Bronchial epithelial cell (primary cell): Measurements from ENCODE around the gene SPINK8. TPM values are rescaled to one million over a fixed set of nuclear protein-coding genes. Genes with fewer than 3 reads are reported as not detected.

Experiments used
- DNase-seq: peaks from one replicate; pipeline ENCODE4 v3.0.0-alpha.2; 2010; ENCODE audit warnings: low read depth
- FAIRE-seq: peaks from 2 replicates; lab custom pipeline; 2011; peaks lifted over from hg19 to GRCh38; lab: Jason Lieb, UNC
- H3K27me3 ChIP-seq: 2 replicates; pipeline ENCODE4 v1.5.1; 2011; ENCODE audit warnings: low read length; ENCODE audit not compliant: control insufficient read depth, insufficient read depth
- H3K36me3 ChIP-seq: 2 replicates; pipeline ENCODE4 v1.5.1; 2011; ENCODE audit warnings: low read length; ENCODE audit not compliant: control insufficient read depth, insufficient read depth
- H3K4me3 ChIP-seq: 2 replicates; pipeline ENCODE4 v1.5.1; 2011; ENCODE audit warnings: mild to moderate bottlenecking, low read depth, low read length, control low read depth
- CTCF ChIP-seq: IDR thresholded peaks from 2 replicates; pipeline ENCODE4 v1.5.1; 2011; ENCODE audit warnings: mild to moderate bottlenecking, moderate library complexity, low read length, control low read depth, inconsistent platforms; ENCODE audit not compliant: insufficient read depth, severe bottlenecking
- total RNA-seq: library from RNA; depleted of rRNA; stranded (reverse); fragments of >200 nt; gene quantifications from 2 replicates; pipeline ENCODE4 v1.2.1, GENCODE V29; 2014

Gene SPINK8
- total RNA-seq, 1 donor from 2014 or later, result not detected

GRCh38 chr3:48352546-48352945 lies 19.1 kb upstream of the SPINK8 start:
- H3K36me3 ChIP-seq, result no peaks in the 10 kb centered on the region
- FAIRE-seq (no peak), DNase-seq (no peak)
- no peak overlapping the region for H3K4me3 ChIP-seq
- peaks cover 3% of the 10 kb centered on the region for H3K27me3 ChIP-seq
- no peak for TF ChIP-seq CTCF

- H3K27me3 ChIP-seq, result no peaks in the 10 kb centered on the region
- H3K36me3 ChIP-seq, result no peaks in the 10 kb centered on the region
- H3K4me3 ChIP-seq, result no peak overlapping the region
- no peak for DNase-seq
- FAIRE-seq, result no peak
- TF ChIP-seq CTCF, result no peak
Observed at GRCh38 chr3:48347500-48347899, 14.0 kb upstream of the SPINK8 start.

GRCh38 chr3:48345946-48346572 lies 12.6 kb upstream of the SPINK8 start:
- no peak for TF ChIP-seq CTCF
- H3K27me3 ChIP-seq, result no peaks in the 10 kb centered on the region
- no peak for DNase-seq
- no peaks in the 10 kb centered on the region for H3K36me3 ChIP-seq
- FAIRE-seq, result no peak
- no peak overlapping the region for H3K4me3 ChIP-seq

GRCh38 chr3:48344867-48345507 lies 11.5 kb upstream of the SPINK8 start:
- no peak for TF ChIP-seq CTCF
- DNase-seq, result no peak
- H3K27me3 ChIP-seq, result no peaks in the 10 kb centered on the region
- FAIRE-seq, result no peak
- H3K4me3 ChIP-seq, result no peak overlapping the region
- no peaks in the 10 kb centered on the region for H3K36me3 ChIP-seq

GRCh38 chr3:48343432-48343831 lies 10.0 kb upstream of the SPINK8 start:
- DNase-seq (no peak), FAIRE-seq (no peak)
- no peak overlapping the region for H3K4me3 ChIP-seq
- H3K27me3 ChIP-seq, result no peaks in the 10 kb centered on the region
- H3K36me3 ChIP-seq, result no peaks in the 10 kb centered on the region
- no peak for TF ChIP-seq CTCF
